ENCODE data around the gene LPCAT3.

The LPCAT3 gene

GRCh38 chr12:6948873-6949594 lies 69.2 kb downstream of the LPCAT3 start:
- peaks cover 68% of the 10 kb centered on the region for H3K4me1 ChIP-seq (ENCODE audit: control insufficient read depth, insufficient read depth, low read length, poor library complexity, severe bottlenecking)
- H3K36me3 ChIP-seq (ENCODE audit: control insufficient read depth, insufficient read depth, low read length) = no peaks in the 10 kb centered on the region
- H3K27me3 ChIP-seq (replicated peaks; ENCODE audit: control insufficient read depth, insufficient read depth, low read length, poor library complexity, severe bottlenecking) = no peaks in the 10 kb centered on the region
- peak overlapping the region; percentile 69 for H3K27ac ChIP-seq (ENCODE audit: insufficient read depth, low read length, poor library complexity, severe bottlenecking)
- no peak for DNase-seq
- H3K9me3 ChIP-seq (ENCODE audit: control insufficient read depth, low read length) = no peaks in the 10 kb centered on the region
- peak overlapping the region; percentile 41 for H3K4me3 ChIP-seq (ENCODE audit: insufficient read depth, low read depth, low read length, poor library complexity, severe bottlenecking)

GRCh38 chr12:6947615-6948014 lies 70.7 kb downstream of the LPCAT3 start:
- peak overlapping the region; percentile 95 for H3K27ac ChIP-seq (ENCODE audit: insufficient read depth, low read length, poor library complexity, severe bottlenecking)
- no peaks in the 10 kb centered on the region for H3K36me3 ChIP-seq (ENCODE audit: control insufficient read depth, insufficient read depth, low read length)
- DNase-seq = no peak
- H3K9me3 ChIP-seq (ENCODE audit: control insufficient read depth, low read length) = no peaks in the 10 kb centered on the region
- H3K4me3 ChIP-seq (ENCODE audit: insufficient read depth, low read depth, low read length, poor library complexity, severe bottlenecking) = no peak overlapping the region
- H3K27me3 ChIP-seq (replicated peaks; ENCODE audit: control insufficient read depth, insufficient read depth, low read length, poor library complexity, severe bottlenecking) = no peaks in the 10 kb centered on the region
- peaks cover 61% of the 10 kb centered on the region for H3K4me1 ChIP-seq (ENCODE audit: control insufficient read depth, insufficient read depth, low read length, poor library complexity, severe bottlenecking)

- no peaks in the 10 kb centered on the region for H3K9me3 ChIP-seq (ENCODE audit: control insufficient read depth, low read length)
- no peak for DNase-seq
- peaks cover 61% of the 10 kb centered on the region for H3K4me1 ChIP-seq (ENCODE audit: control insufficient read depth, insufficient read depth, low read length, poor library complexity, severe bottlenecking)
- H3K36me3 ChIP-seq (ENCODE audit: control insufficient read depth, insufficient read depth, low read length) = no peaks in the 10 kb centered on the region
- H3K4me3 ChIP-seq (ENCODE audit: insufficient read depth, low read depth, low read length, poor library complexity, severe bottlenecking) = peak overlapping the region; percentile 51
- H3K27ac ChIP-seq (ENCODE audit: insufficient read depth, low read length, poor library complexity, severe bottlenecking) = peak overlapping the region; percentile 95
- H3K27me3 ChIP-seq (replicated peaks; ENCODE audit: control insufficient read depth, insufficient read depth, low read length, poor library complexity, severe bottlenecking) = no peaks in the 10 kb centered on the region
These were observed 71.3 kb downstream of the LPCAT3 start for GRCh38 chr12:6946920-6947374.

GRCh38 chr12:6946033-6946919 lies 72.0 kb downstream of the LPCAT3 start:
- Histone ChIP-seq H3K27ac (ENCODE audit: insufficient read depth, low read length, poor library complexity, severe bottlenecking) (peak overlapping the region; percentile 95), H3K4me3 (ENCODE audit: insufficient read depth, low read depth, low read length, poor library complexity, severe bottlenecking) (peak overlapping the region; percentile 51), H3K9me3 (ENCODE audit: control insufficient read depth, low read length) (no peaks in the 10 kb centered on the region), H3K4me1 (ENCODE audit: control insufficient read depth, insufficient read depth, low read length, poor library complexity, severe bottlenecking) (peaks cover 61% of the 10 kb centered on the region), H3K36me3 (ENCODE audit: control insufficient read depth, insufficient read depth, low read length) (no peaks in the 10 kb centered on the region), H3K27me3 (replicated peaks; ENCODE audit: control insufficient read depth, insufficient read depth, low read length, poor library complexity, severe bottlenecking) (no peaks in the 10 kb centered on the region)
- peak; percentile 56 to 73 (median 67) for DNase-seq

GRCh38 chr12:6945613-6946012 lies 72.7 kb downstream of the LPCAT3 start:
- no peak for DNase-seq
- peaks cover 56% of the 10 kb centered on the region for H3K4me1 ChIP-seq (ENCODE audit: control insufficient read depth, insufficient read depth, low read length, poor library complexity, severe bottlenecking)
- H3K27me3 ChIP-seq (replicated peaks; ENCODE audit: control insufficient read depth, insufficient read depth, low read length, poor library complexity, severe bottlenecking) = no peaks in the 10 kb centered on the region
- no peaks in the 10 kb centered on the region for H3K9me3 ChIP-seq (ENCODE audit: control insufficient read depth, low read length)
- peak overlapping the region; percentile 51 for H3K4me3 ChIP-seq (ENCODE audit: insufficient read depth, low read depth, low read length, poor library complexity, severe bottlenecking)
- H3K36me3 ChIP-seq (ENCODE audit: control insufficient read depth, insufficient read depth, low read length) = no peaks in the 10 kb centered on the region
- H3K27ac ChIP-seq (ENCODE audit: insufficient read depth, low read length, poor library complexity, severe bottlenecking) = peak overlapping the region; percentile 95

GRCh38 chr12:6944381-6945186 lies 73.7 kb downstream of the LPCAT3 start:
- Histone ChIP-seq H3K4me3 (ENCODE audit: insufficient read depth, low read depth, low read length, poor library complexity, severe bottlenecking) (peak overlapping the region; percentile 79), H3K36me3 (ENCODE audit: control insufficient read depth, insufficient read depth, low read length) (no peaks in the 10 kb centered on the region), H3K27ac (ENCODE audit: insufficient read depth, low read length, poor library complexity, severe bottlenecking) (peak overlapping the region; percentile 95), H3K4me1 (ENCODE audit: control insufficient read depth, insufficient read depth, low read length, poor library complexity, severe bottlenecking) (peaks cover 46% of the 10 kb centered on the region), H3K27me3 (replicated peaks; ENCODE audit: control insufficient read depth, insufficient read depth, low read length, poor library complexity, severe bottlenecking) (no peaks in the 10 kb centered on the region), H3K9me3 (ENCODE audit: control insufficient read depth, low read length) (no peaks in the 10 kb centered on the region)
- DNase-seq = peak; percentile 77 to 83 (median 82)

GRCh38 chr12:6943722-6944380 lies 74.4 kb downstream of the LPCAT3 start, which contains the start of the genes C12orf57 and RNU7-1:
Gene C12orf57 (plus strand): TSS chr12:6944022. CDS start chr12:6944122, 100 bp downstream.
Gene RNU7-1 (plus strand): TSS chr12:6943816.
- Histone ChIP-seq H3K4me3 (ENCODE audit: insufficient read depth, low read depth, low read length, poor library complexity, severe bottlenecking) (peak within 1 kb of the TSS; percentile 79), H3K4me1 (ENCODE audit: control insufficient read depth, insufficient read depth, low read length, poor library complexity, severe bottlenecking) (peaks cover 40% of the 10 kb centered on the region), H3K36me3 (ENCODE audit: control insufficient read depth, insufficient read depth, low read length) (no peaks in the 10 kb centered on the region), H3K27ac (ENCODE audit: insufficient read depth, low read length, poor library complexity, severe bottlenecking) (peak within 1 kb of the TSS; percentile 95), H3K9me3 (ENCODE audit: control insufficient read depth, low read length) (no peaks in the 10 kb centered on the region), H3K27me3 (replicated peaks; ENCODE audit: control insufficient read depth, insufficient read depth, low read length, poor library complexity, severe bottlenecking) (no peaks in the 10 kb centered on the region)
- peak; percentile 62 to 71 (median 70) for DNase-seq

GRCh38 chr12:6943389-6943721 lies 74.9 kb downstream of the LPCAT3 start:
- Histone ChIP-seq H3K27me3 (replicated peaks; ENCODE audit: control insufficient read depth, insufficient read depth, low read length, poor library complexity, severe bottlenecking) (no peaks in the 10 kb centered on the region), H3K9me3 (ENCODE audit: control insufficient read depth, low read length) (no peaks in the 10 kb centered on the region), H3K4me1 (ENCODE audit: control insufficient read depth, insufficient read depth, low read length, poor library complexity, severe bottlenecking) (peaks cover 36% of the 10 kb centered on the region), H3K4me3 (ENCODE audit: insufficient read depth, low read depth, low read length, poor library complexity, severe bottlenecking) (no peak overlapping the region), H3K36me3 (ENCODE audit: control insufficient read depth, insufficient read depth, low read length) (no peaks in the 10 kb centered on the region), H3K27ac (ENCODE audit: insufficient read depth, low read length, poor library complexity, severe bottlenecking) (peak overlapping the region; percentile 95)
- peak; percentile 71 to 78 (median 71) for DNase-seq

GRCh38 chr12:6942331-6942665 lies 76.0 kb downstream of the LPCAT3 start:
- no peak for DNase-seq
- no peaks in the 10 kb centered on the region for H3K27me3 ChIP-seq (replicated peaks; ENCODE audit: control insufficient read depth, insufficient read depth, low read length, poor library complexity, severe bottlenecking)
- H3K9me3 ChIP-seq (ENCODE audit: control insufficient read depth, low read length) = no peaks in the 10 kb centered on the region
- peaks cover 40% of the 10 kb centered on the region for H3K4me1 ChIP-seq (ENCODE audit: control insufficient read depth, insufficient read depth, low read length, poor library complexity, severe bottlenecking)
- peak overlapping the region; percentile 7 for H3K27ac ChIP-seq (ENCODE audit: insufficient read depth, low read length, poor library complexity, severe bottlenecking)
- H3K4me3 ChIP-seq (ENCODE audit: insufficient read depth, low read depth, low read length, poor library complexity, severe bottlenecking) = no peak overlapping the region
- H3K36me3 ChIP-seq (ENCODE audit: control insufficient read depth, insufficient read depth, low read length) = no peaks in the 10 kb centered on the region
